Uterus (tissue), 4 donors: ENCODE measurements around the gene DNAL1. TPM values are rescaled to one million over a fixed set of nuclear protein-coding genes. Genes with fewer than 3 reads are reported as not detected.
"Not testable (repeated sequence)": the region's sequence is repeated elsewhere in the genome, so short reads cannot be mapped to it uniquely, and the experiment has no call there.

Source experiments
- DNase-seq, 2 donors: peaks; one replicate each; pipeline ENCODE4 v3.0.0-alpha.2; 2019 to 2020
- H3K27ac ChIP-seq, 2 donors: fragments of 200-600 bp; sonication (generic); 1 replicate in 1 of 2; 2 replicates in 1 of 2; pipeline ENCODE4 v1.5.1; 2016 to 2018
- H3K27me3 ChIP-seq, 2 donors: fragments of 200-600 bp; sonication (generic); one replicate each; pipeline ENCODE4 v1.5.1; 2018 to 2019; ENCODE audit warnings: control low read depth in 1 of 2
- H3K36me3 ChIP-seq, 2 donors: fragments of 200-600 bp; sonication (generic); one replicate each; pipeline ENCODE4 v1.5.1; 2019; ENCODE audit warnings: control low read depth in 1 of 2
- H3K4me1 ChIP-seq, 2 donors: fragments of 200-600 bp; sonication (generic); one replicate each; pipeline ENCODE4 v1.5.1; 2018 to 2019; ENCODE audit warnings: control low read depth in 1 of 2
- H3K4me3 ChIP-seq, 2 donors: fragments of 200-600 bp; sonication (generic); 1 replicate in 1 of 2; 2 replicates in 1 of 2; pipeline ENCODE4 v1.5.1; 2018 to 2019; ENCODE audit warnings: mild to moderate bottlenecking in 1 of 2
- H3K9me3 ChIP-seq, 2 donors: fragments of 200-600 bp; sonication (generic); one replicate each; pipeline ENCODE4 v1.5.1; 2019; ENCODE audit warnings: control low read depth in 1 of 2
- POLR2A ChIP-seq, 2 donors: fragments of 450-650 bp; IDR thresholded peaks; one replicate each; pipeline ENCODE4 v1.6.1; 2016; ENCODE audit warnings: antibody characterized with exemption in 2 of 2, mild to moderate bottlenecking in 1 of 2, moderate library complexity in 1 of 2
- intact Hi-C: fragments of 100-400 bp; cut with DNase I; formaldehyde crosslinking; loops from one replicate; pipeline ENCODE4 v1.15.1; 2023; ENCODE audit warnings: low total_unique reads
- total RNA-seq, 4 donors: library from RNA; depleted of rRNA in 3 of 4; stranded (reverse); fragments of >200 nt in 3 of 4; gene quantifications; one replicate each; pipeline versions ENCODE4 v1.1.0 to v1.2.4, GENCODE V29; 2014 to 2023
- TF ChIP-seq, protein P1 (sequence below), 4 experiments: fragments of 200-600 bp in 2 of 4; fragments of 450-650 bp in 2 of 4; sonication (generic) in 2 of 4; IDR thresholded peaks; one replicate each; pipeline ENCODE4 v1.5.1; 2016 to 2019; ENCODE audit warnings: antibody characterized with exemption in 4 of 4, mild to moderate bottlenecking in 2 of 4, moderate library complexity in 1 of 4
- donor health status: DM: yes; HTN: yes; CAD: no.

The DNAL1 gene
- total RNA-seq, 4 donors from 2014 or later: 2.0 to 29.7 (median 23.3) TPM

DNA sequence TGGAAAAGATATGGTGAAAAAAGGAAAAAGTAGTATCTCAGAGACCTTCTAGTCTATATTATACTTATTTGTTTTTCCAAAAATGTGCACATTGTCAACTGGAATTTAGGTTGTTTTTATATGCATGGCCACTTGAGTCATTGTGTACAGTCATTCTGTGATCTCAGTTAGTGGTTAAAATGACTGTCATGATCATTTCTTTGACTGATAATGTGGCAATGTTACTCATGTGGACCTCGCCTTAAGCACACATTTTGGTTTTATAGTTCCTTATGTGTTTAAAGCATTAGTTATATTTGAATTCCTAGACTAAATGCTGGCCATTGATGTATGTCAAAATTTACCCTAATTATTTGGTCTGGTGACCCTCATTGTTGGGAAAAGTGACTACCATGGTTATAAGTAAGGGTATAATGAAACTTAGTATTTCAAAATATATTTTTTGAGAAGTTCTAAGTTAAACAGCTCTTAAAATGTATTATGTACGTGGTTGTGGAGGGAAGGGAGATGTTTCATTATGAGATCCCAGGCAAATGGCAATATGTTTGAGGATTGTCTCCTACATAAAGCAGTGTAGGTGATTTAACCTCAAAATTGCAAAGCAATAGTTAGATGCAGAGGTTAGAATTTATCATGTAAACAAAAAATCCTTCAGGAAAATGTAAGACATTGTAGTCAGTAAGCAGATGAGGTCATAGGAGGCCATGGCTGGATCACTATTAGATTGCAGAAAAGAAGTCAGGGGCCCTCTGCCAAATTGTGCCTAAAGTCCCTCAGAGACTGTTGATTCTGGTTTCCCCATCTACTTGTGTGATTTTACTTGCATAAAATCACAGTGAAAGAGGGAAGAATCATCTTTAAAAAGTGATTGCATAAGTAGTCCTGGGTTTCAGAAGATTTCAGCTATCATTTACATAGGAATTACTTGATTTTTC, 51.9 kb downstream of the DNAL1 start:
- Histone ChIP-seq H3K27ac (no peak overlapping the region), H3K4me3 (no peak overlapping the region), H3K4me1 (no peaks in the 10 kb centered on the region), H3K27me3 (no peaks in the 10 kb centered on the region), H3K9me3 (no peaks in the 10 kb centered on the region), H3K36me3 (no peaks in the 10 kb centered on the region)
- DNase-seq: no peak
- TF ChIP-seq, protein P1, sequence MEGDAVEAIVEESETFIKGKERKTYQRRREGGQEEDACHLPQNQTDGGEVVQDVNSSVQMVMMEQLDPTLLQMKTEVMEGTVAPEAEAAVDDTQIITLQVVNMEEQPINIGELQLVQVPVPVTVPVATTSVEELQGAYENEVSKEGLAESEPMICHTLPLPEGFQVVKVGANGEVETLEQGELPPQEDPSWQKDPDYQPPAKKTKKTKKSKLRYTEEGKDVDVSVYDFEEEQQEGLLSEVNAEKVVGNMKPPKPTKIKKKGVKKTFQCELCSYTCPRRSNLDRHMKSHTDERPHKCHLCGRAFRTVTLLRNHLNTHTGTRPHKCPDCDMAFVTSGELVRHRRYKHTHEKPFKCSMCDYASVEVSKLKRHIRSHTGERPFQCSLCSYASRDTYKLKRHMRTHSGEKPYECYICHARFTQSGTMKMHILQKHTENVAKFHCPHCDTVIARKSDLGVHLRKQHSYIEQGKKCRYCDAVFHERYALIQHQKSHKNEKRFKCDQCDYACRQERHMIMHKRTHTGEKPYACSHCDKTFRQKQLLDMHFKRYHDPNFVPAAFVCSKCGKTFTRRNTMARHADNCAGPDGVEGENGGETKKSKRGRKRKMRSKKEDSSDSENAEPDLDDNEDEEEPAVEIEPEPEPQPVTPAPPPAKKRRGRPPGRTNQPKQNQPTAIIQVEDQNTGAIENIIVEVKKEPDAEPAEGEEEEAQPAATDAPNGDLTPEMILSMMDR (IDR thresholded peaks at IDR 0.05): no peak
- no peak for TF ChIP-seq POLR2A (IDR thresholded peaks at IDR 0.05)
- intact Hi-C loops: no loop called here

DNA sequence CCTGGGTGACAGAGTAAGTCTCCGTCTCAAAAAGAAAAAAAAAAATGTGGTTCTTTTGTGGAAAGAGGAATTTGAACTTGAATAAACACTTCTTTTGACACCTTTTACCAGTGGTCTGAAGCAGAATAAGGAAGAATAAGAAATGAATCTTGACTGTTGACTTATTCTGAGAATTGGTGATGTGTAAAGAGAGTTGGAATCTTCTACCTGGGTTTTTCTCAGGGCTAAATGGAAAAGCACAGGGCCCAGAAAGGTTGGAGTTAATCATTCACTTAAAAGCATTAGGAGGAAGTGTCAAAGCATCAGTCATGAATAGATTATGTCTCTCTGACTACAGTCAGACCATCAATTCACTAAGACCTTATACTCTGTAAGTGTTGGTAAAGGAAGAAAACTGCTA, 55.5 kb downstream of the DNAL1 start:
- no peaks in the 10 kb centered on the region for H3K27me3 ChIP-seq
- intact Hi-C loops: no loop called here
- H3K9me3 ChIP-seq: no peaks in the 10 kb centered on the region
- no peaks in the 10 kb centered on the region for H3K4me1 ChIP-seq
- no peak overlapping the region for H3K27ac ChIP-seq
- no peak for DNase-seq
- H3K36me3 ChIP-seq: no peaks in the 10 kb centered on the region
- no peak overlapping the region for H3K4me3 ChIP-seq
- TF ChIP-seq, protein P1 (IDR thresholded peaks at IDR 0.05): no peak
- TF ChIP-seq POLR2A (IDR thresholded peaks at IDR 0.05): no peak

DNA sequence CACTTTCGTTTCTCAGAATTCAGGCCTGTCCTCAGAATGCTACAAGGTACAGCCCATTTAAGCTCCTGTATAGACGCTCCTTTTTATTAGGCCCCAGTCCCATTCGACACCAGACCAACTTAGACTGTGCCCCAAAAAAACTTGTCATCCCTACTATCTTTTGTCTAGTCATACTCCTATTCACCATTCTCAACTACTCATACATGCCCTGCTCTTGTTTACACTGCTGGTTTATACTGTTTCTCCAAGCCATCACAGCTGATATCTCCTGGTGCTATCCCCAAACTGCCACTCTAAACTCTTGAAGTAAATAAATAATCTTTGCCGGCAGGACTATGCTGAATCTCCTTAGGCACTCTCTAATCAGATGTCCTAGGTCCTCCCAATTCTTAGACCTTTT, 63.3 kb downstream of the DNAL1 start:
- H3K36me3 ChIP-seq, H3K27ac ChIP-seq, DNase-seq, intact Hi-C loops, H3K27me3 ChIP-seq, H3K4me3 ChIP-seq, H3K9me3 ChIP-seq, H3K4me1 ChIP-seq: not testable (repeated sequence)

DNA sequence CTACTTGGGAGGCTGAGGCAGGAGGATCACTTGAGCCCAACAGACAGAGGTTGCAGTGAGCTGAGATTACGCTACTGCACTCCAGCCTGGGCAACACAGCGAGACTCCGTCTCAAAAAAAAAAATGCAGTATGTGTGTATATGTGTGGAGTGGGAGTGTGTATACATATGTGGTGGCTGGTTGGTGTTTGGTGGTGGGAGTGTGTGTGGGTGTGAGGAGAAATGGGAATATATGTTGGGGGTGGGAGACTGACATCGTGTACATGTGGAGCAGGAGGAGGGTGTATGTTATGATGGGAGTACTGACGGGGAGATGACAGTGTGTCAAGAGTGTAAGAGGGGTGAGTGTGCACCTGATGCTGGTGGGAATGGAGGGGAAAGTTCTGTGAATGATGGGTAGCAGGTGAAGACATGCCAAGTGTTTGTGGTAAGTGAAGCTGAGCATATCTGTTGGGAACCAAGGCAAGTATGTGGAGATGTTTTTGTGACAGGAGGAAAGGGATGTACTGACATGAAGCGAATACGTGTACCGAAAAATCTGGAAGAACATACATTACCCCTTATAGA, 65.2 kb downstream of the DNAL1 start:
- Histone ChIP-seq H3K9me3 (no peaks in the 10 kb centered on the region), H3K36me3 (no peaks in the 10 kb centered on the region), H3K4me1 (no peaks in the 10 kb centered on the region), H3K4me3 (no peak overlapping the region), H3K27me3 (no peaks in the 10 kb centered on the region), H3K27ac (no peak overlapping the region)
- intact Hi-C loops: no loop called here
- no peak for TF ChIP-seq POLR2A (IDR thresholded peaks at IDR 0.05)
- TF ChIP-seq, protein P1 (IDR thresholded peaks at IDR 0.05): no peak
- DNase-seq: no peak

DNA sequence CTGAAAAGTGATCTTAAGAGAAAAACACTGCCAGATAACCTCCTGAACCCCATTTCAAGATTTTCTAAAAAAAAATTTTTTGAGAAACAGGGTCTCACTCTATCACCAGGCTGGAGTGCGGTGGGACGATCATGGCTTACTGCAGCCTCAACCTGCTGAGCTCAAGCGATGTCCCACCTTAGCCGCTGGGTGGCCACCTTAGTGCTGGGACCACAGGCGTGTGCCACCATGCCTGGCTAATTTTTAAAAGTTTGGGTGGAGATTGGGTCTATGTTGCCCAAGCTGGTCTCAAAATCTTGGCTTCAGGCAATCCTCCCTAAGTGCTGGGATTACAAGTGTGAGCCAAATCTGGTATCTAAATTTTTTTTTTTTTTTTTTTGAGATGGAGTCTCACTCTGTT, 66.0 kb downstream of the DNAL1 start:
- H3K9me3 ChIP-seq: no peaks in the 10 kb centered on the region
- no peak overlapping the region for H3K4me3 ChIP-seq
- no peaks in the 10 kb centered on the region for H3K4me1 ChIP-seq
- no peak overlapping the region for H3K27ac ChIP-seq
- no peak for TF ChIP-seq POLR2A (IDR thresholded peaks at IDR 0.05)
- TF ChIP-seq, protein P1 (IDR thresholded peaks at IDR 0.05): no peak
- intact Hi-C loops: no loop called here
- H3K27me3 ChIP-seq: no peaks in the 10 kb centered on the region
- no peaks in the 10 kb centered on the region for H3K36me3 ChIP-seq
- no peak for DNase-seq
